Breast epithelium (tissue), 3 donors: ENCODE results near the gene TMEM236.

Experiments
- POLR2A ChIP-seq: fragments of 450-650 bp; IDR thresholded peaks from one replicate; pipeline ENCODE4 v1.6.1; 2016; ENCODE audit warnings: antibody characterized with exemption, mild to moderate bottlenecking, moderate library complexity
- POLR2AphosphoS5 ChIP-seq, 3 donors: sonication (generic); formaldehyde crosslinking; IDR thresholded peaks; one replicate each; pipeline ENCODE4 v1.6.1; 2017; ENCODE audit warnings: antibody characterized with exemption in 3 of 3
- TF ChIP-seq, protein P1 (sequence below), 3 donors: fragments of 450-650 bp; IDR thresholded peaks; one replicate each; pipeline ENCODE4 v1.5.1; 2016 to 2017; ENCODE audit warnings: antibody characterized with exemption in 3 of 3, mild to moderate bottlenecking in 3 of 3, moderate library complexity in 3 of 3

DNA sequence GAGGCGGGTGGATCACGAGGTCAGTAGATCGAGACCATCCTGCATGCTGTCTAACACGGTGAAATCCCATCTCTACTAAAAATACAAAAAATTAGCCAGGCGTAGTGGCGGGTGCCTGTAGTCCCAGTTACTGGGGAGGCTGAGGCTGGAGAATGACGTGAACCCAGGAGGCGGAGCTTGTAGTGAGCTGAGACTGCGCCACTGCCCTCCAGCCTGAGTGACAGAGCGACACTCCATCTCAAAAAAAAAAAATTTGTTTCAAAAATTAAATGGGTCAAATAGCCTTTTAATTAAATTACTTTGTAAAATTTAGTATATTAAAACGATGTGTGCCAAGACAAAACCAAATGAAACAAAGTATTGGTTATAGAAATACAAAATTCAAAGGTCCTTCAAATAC lies 50.3 kb downstream of the TMEM236 start:
- TF ChIP-seq, protein P1, sequence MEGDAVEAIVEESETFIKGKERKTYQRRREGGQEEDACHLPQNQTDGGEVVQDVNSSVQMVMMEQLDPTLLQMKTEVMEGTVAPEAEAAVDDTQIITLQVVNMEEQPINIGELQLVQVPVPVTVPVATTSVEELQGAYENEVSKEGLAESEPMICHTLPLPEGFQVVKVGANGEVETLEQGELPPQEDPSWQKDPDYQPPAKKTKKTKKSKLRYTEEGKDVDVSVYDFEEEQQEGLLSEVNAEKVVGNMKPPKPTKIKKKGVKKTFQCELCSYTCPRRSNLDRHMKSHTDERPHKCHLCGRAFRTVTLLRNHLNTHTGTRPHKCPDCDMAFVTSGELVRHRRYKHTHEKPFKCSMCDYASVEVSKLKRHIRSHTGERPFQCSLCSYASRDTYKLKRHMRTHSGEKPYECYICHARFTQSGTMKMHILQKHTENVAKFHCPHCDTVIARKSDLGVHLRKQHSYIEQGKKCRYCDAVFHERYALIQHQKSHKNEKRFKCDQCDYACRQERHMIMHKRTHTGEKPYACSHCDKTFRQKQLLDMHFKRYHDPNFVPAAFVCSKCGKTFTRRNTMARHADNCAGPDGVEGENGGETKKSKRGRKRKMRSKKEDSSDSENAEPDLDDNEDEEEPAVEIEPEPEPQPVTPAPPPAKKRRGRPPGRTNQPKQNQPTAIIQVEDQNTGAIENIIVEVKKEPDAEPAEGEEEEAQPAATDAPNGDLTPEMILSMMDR (IDR thresholded peaks at IDR 0.05) = no peak
- TF ChIP-seq POLR2A = no peak
- TF ChIP-seq POLR2AphosphoS5 (IDR thresholded peaks at IDR 0.05) = no peak
